B cell (primary cell): ENCODE results near the gene NPPA.

ENCODE experiments used
- EZH2 ChIP-seq: IDR thresholded peaks from 2 replicates; pipeline ENCODE4 v1.6.1; 2012; ENCODE audit warnings: borderline replicate concordance, low read depth, mild to moderate bottlenecking, moderate library complexity, low read length; ENCODE audit not compliant: insufficient read depth, poor library complexity, severe bottlenecking
- TF ChIP-seq, protein P1 (sequence below): fragments of 200-600 bp; IDR thresholded peaks from one replicate; pipeline ENCODE4 v1.8.0; 2022; ENCODE audit warnings: antibody characterized with exemption, mild to moderate bottlenecking

DNA sequence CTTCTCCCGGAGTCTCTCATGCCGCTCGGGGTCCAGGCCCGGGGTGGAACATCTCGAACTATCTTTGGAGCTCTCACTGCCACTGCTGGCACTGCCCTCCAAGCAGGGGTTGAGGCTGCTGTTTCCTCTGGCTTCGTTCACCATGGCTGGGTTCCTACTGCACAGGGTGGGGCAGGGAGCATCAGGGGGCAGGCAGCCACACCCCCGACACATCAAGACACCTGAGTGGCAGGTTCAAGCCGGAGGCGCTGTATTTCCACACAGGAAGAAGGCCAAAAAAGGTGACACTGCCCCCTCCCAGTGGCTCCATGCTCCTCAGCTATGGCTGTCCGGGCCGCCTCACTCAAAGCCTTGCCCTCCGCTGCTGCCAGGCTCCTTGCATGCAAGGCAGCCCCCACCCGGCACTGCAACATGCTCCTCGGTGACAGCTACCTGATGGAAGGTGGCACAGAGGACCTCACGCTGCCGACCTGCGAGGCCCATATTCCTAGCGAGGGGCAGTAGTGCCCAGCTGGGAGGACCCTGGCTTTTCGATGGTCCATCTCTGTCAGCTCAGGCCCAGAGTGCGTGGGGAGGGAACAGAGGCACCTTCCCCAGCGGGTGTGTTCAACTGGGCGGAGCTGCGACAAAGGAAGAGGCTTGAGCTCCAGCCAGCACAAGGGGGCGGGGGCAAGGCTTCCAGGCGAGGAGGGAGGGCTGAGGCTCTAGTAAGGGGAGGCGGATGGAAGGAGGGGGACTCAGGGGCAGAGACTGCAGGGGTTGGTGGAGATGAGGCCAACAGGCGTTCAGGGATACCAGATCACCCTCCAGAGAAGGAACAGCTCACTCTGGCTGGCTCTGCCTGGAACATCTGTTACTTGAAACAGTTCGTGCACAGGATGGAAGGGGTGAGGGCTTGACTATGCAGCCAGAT is 44.4 kb downstream of the NPPA start:
- TF ChIP-seq, protein P1, sequence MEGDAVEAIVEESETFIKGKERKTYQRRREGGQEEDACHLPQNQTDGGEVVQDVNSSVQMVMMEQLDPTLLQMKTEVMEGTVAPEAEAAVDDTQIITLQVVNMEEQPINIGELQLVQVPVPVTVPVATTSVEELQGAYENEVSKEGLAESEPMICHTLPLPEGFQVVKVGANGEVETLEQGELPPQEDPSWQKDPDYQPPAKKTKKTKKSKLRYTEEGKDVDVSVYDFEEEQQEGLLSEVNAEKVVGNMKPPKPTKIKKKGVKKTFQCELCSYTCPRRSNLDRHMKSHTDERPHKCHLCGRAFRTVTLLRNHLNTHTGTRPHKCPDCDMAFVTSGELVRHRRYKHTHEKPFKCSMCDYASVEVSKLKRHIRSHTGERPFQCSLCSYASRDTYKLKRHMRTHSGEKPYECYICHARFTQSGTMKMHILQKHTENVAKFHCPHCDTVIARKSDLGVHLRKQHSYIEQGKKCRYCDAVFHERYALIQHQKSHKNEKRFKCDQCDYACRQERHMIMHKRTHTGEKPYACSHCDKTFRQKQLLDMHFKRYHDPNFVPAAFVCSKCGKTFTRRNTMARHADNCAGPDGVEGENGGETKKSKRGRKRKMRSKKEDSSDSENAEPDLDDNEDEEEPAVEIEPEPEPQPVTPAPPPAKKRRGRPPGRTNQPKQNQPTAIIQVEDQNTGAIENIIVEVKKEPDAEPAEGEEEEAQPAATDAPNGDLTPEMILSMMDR: no peak
- no peak for TF ChIP-seq EZH2
